SK-N-SH (cell line): ENCODE results near the gene AGAP1. TPM values are rescaled to one million over a fixed set of nuclear protein-coding genes. Genes with fewer than 3 reads are reported as not detected.

Experiments used
- CTCF ChIA-PET: fragments of 300-600, 350-600 bp; formaldehyde crosslinking; extraction: SDS; loops from one replicate; lab custom pipeline; 2021; lab: Yijun Ruan, JAX
- POLR2A ChIA-PET: fragments of 350-600 bp; sonication (Branson Sonifier 250); formaldehyde crosslinking; extraction: SDS; loops from one replicate; lab custom pipeline; 2020; ENCODE audit warnings: antibody characterized with exemption, inconsistent platforms; lab: Yijun Ruan, JAX
- DNase-seq: peaks from one replicate; pipeline ENCODE4 v3.0.0; 2012
- H2AFZ ChIP-seq: fragments of 200-600 bp; sonication (generic); 2 replicates; pipeline ENCODE4 v1.8.1; 2016; ENCODE audit warnings: antibody characterized with exemption, mild to moderate bottlenecking, low read depth
- H3F3A ChIP-seq: fragments of 200-600 bp; sonication (generic); replicated peaks from 2 replicates; pipeline ENCODE3; 2016; ENCODE audit warnings: antibody characterized with exemption, mild to moderate bottlenecking; ENCODE audit not compliant: insufficient read depth
- H3K27ac ChIP-seq, 2 experiments: fragments of 200-500 bp in 1 of 2; fragments of 200-600 bp in 1 of 2; sonication (Bioruptor generic) in 1 of 2; sonication (generic), shearing (Covaris generic) in 1 of 2; 2 replicates each; pipeline versions ENCODE4 v1.5.1 to v1.6.1; 2014 to 2016; ENCODE audit warnings: low read depth in 2 of 2, inconsistent platforms in 1 of 2, low read length in 1 of 2, mild to moderate bottlenecking in 1 of 2, mixed read lengths in 1 of 2
- H3K27me3 ChIP-seq: fragments of 200-600 bp; sonication (generic), shearing (Covaris generic); 2 replicates; pipeline ENCODE4 v1.6.1; 2016; ENCODE audit warnings: mixed run types; ENCODE audit not compliant: insufficient read depth
- H3K36me3 ChIP-seq, 2 experiments: fragments of 200-500 bp in 1 of 2; fragments of 200-600 bp in 1 of 2; sonication (Bioruptor generic) in 1 of 2; sonication (generic) in 1 of 2; replicated peaks in 1 of 2; 2 replicates each; pipeline versions ENCODE3 to v1.5.1; 2014 to 2016; ENCODE audit warnings: low read length in 1 of 2, mild to moderate bottlenecking in 1 of 2; ENCODE audit not compliant: insufficient read depth in 2 of 2, control insufficient read depth in 1 of 2
- H3K4me1 ChIP-seq, 2 experiments: fragments of 200-500 bp in 1 of 2; fragments of 200-600 bp in 1 of 2; sonication (Bioruptor generic) in 1 of 2; sonication (generic), shearing (Covaris generic) in 1 of 2; 2 replicates each; pipeline versions ENCODE4 v1.5.1 to v1.6.1; 2014 to 2016; ENCODE audit warnings: low read depth in 1 of 2, low read length in 1 of 2, mixed run types in 1 of 2; ENCODE audit not compliant: insufficient read depth in 2 of 2, control insufficient read depth in 1 of 2
- H3K4me2 ChIP-seq: fragments of 200-600 bp; sonication (generic), shearing (Covaris generic); 2 replicates; pipeline ENCODE4 v1.6.1; 2017; ENCODE audit warnings: mixed run types
- H3K4me3 ChIP-seq, 2 experiments: fragments of 200-500 bp in 1 of 2; fragments of 200-600 bp in 1 of 2; sonication (Bioruptor generic) in 1 of 2; sonication (generic), shearing (Covaris generic) in 1 of 2; 2 replicates each; pipeline versions ENCODE4 v1.5.1 to v1.8.1; 2014 to 2016; ENCODE audit warnings: low read depth in 2 of 2, inconsistent platforms in 1 of 2, low read length in 1 of 2, mild to moderate bottlenecking in 1 of 2, mixed read lengths in 1 of 2, moderate library complexity in 1 of 2
- H3K79me2 ChIP-seq: fragments of 200-600 bp; sonication (generic); 2 replicates; pipeline ENCODE4 v1.8.1; 2017; ENCODE audit warnings: mild to moderate bottlenecking; ENCODE audit not compliant: insufficient read depth
- H3K9ac ChIP-seq: fragments of 200-600 bp; sonication (generic); 2 replicates; pipeline ENCODE4 v1.6.1; 2017; ENCODE audit warnings: mixed run types
- H3K9me2 ChIP-seq: fragments of 200-600 bp; sonication (generic); 2 replicates; pipeline ENCODE4 v1.6.1; 2017; ENCODE audit warnings: mixed run types
- H3K9me3 ChIP-seq: fragments of 200-600 bp; sonication (generic); 2 replicates; pipeline ENCODE4 v1.6.1; 2017; ENCODE audit warnings: mixed run types, mild to moderate bottlenecking, moderate library complexity
- H4K20me1 ChIP-seq: fragments of 200-600 bp; sonication (generic); 2 replicates; pipeline ENCODE4 v1.6.1; 2017; ENCODE audit warnings: mild to moderate bottlenecking, mixed run types; ENCODE audit not compliant: insufficient read depth
- FOXM1 ChIP-seq: IDR thresholded peaks from 2 replicates; pipeline ENCODE4 v1.4.0; 2012; ENCODE audit warnings: low read depth, mild to moderate bottlenecking
- JUND ChIP-seq: IDR thresholded peaks from 2 replicates; pipeline ENCODE4 v1.4.0; 2012
- MAX ChIP-seq: IDR thresholded peaks from 2 replicates; pipeline ENCODE4 v1.4.0; 2012; ENCODE audit warnings: low read depth
- RAD21 ChIP-seq: IDR thresholded peaks from 2 replicates; pipeline ENCODE4 v1.6.1; 2012; ENCODE audit warnings: mild to moderate bottlenecking, low read length
- WGBS: methylation state at CpG from one replicate; pipeline ENCODE4 v1.1.6; 2017; ENCODE audit warnings: low lambda C conversion rate; 5-methylcytosine and 5-hydroxymethylcytosine counted together
- polyA plus RNA-seq, 3 experiments: library from polyadenylated mRNA; depleted of rRNA; stranded (reverse); fragments of >200 nt; gene quantifications; 2 replicates each; pipeline ENCODE4 v1.2.3, GENCODE V29; 2012
- TF ChIP-seq, protein P1 (sequence below): IDR thresholded peaks from 2 replicates; pipeline ENCODE4 v1.4.0; 2012; ENCODE audit warnings: low read depth, borderline replicate concordance

Gene AGAP1
- polyA plus RNA-seq, 1 of the 3 experiments (the other 2 are of a cell fraction): 8.8 TPM

DNA sequence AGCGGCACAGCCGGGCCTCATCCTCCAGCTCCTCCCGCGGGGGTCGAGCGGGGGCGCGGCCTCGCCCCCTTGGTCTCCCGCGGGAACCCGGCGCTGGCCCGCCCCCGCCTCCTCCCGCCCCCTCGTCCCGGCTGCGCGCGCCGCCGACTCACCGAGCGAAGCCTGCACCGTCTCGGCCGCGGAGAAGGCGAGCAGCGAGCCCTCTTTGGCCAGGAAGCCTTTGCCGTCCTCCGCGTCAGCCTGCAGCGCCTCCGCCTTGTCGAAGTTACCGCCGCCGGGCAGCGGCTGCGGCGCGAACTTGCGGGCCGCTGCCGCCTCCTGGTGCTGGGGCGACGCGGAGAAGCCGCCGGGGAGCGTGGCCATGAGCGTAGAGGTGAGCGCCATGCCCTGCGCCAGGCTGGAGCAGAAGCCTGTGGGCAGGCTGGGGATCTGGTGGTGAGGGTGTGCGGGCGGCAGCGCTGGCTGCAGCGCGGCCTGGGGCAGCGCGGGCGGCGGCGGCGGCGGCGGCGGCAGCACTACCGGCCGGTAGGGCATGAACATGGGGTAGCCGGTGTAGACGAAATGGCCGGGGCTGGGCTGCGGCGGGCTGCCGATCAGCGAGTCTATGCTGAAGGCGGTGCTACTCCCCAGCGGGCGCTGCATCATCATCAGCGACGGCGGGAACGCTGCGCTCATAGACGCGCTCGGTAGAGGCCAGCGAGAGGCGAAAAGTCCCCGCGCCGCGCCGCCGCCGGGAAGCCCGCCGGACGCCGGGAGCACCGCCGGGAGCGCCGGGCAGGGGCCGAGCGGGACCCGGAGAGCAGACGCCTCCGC lies 673.7 kb downstream of the AGAP1 start:
- no peaks in the 10 kb centered on the region for H3K36me3 ChIP-seq
- peak overlapping the region; percentile 81 for H3K4me2 ChIP-seq
- H3F3A ChIP-seq: no peaks in the 10 kb centered on the region
- no peak overlapping the region for H3K9ac ChIP-seq
- peaks cover 0 to 12% of the 10 kb centered on the region in 2 experiments; a peak in 2 of 4 replicates for H3K4me1 ChIP-seq
- no peak overlapping the region for H3K27ac ChIP-seq
- H3K79me2 ChIP-seq: no peaks in the 10 kb centered on the region
- DNase-seq: peak; percentile 72
- H3K9me3 ChIP-seq: no peaks in the 10 kb centered on the region
- H2AFZ ChIP-seq: no peak overlapping the region
- POLR2A ChIA-PET: no interaction called here
- H3K27me3 ChIP-seq: peaks cover 83% of the 10 kb centered on the region
- CTCF ChIA-PET: interaction anchor here (1.0 to 5.2 kb wide), 3 partner anchors 387 to 401 kb away, joined by 3 to 41 read pairs (median 28); no protein-coding TSS in a partner anchor
- 0% methylated on average over 8 of the region's 112 CpGs for WGBS
- TF ChIP-seq JUND (no peak), RAD21 (0 out of 2 replicates have a peak, but pooled peaks have one; percentile 15)
- H3K9me2 ChIP-seq: no peaks in the 10 kb centered on the region
- H4K20me1 ChIP-seq: no peaks in the 10 kb centered on the region
- peak overlapping the region; percentile 34 to 60 for H3K4me3 ChIP-seq

- Histone ChIP-seq H2AFZ (no peak within 1 kb of the TSS), H3K27ac (no peak within 1 kb of the TSS), H3K4me1 (peaks cover 0 to 12% of the 10 kb centered on the region in 2 experiments; a peak in 2 of 4 replicates), H3K9me2 (no peaks in the 10 kb centered on the region), H3K4me2 (peak within 1 kb of the TSS; percentile 81), H3K27me3 (peaks cover 92% of the 10 kb centered on the region), H3K79me2 (no peaks in the 10 kb centered on the region), H3K9ac (no peak within 1 kb of the TSS), H3F3A (no peaks in the 10 kb centered on the region), H3K4me3 (peak within 1 kb of the TSS; percentile 34 to 60), H3K9me3 (no peaks in the 10 kb centered on the region), H4K20me1 (no peaks in the 10 kb centered on the region), H3K36me3 (no peaks in the 10 kb centered on the region)
- peak; percentile 91 for DNase-seq
- WGBS: 10% methylated on average over 40 of the region's 105 CpGs
- ChIA-PET CTCF (interaction anchor here (1.0 to 5.2 kb wide), 4 partner anchors 9 to 402 kb away, joined by 3 to 43 read pairs (median 31); no protein-coding TSS in a partner anchor), POLR2A (interaction anchor here (1.2 kb wide), 1 partner anchor 10 kb away, joined by 3 read pairs; no protein-coding TSS in a partner anchor)
- TF ChIP-seq FOXM1 (no peak), MAX (peak; percentile 21; the same call in 1 of the 2 replicates)
- TF ChIP-seq, protein P1, sequence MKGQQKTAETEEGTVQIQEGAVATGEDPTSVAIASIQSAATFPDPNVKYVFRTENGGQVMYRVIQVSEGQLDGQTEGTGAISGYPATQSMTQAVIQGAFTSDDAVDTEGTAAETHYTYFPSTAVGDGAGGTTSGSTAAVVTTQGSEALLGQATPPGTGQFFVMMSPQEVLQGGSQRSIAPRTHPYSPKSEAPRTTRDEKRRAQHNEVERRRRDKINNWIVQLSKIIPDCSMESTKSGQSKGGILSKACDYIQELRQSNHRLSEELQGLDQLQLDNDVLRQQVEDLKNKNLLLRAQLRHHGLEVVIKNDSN: peak; percentile 91
Observed at GRCh38 chr2:236168110-236169080, 674.6 kb downstream of the AGAP1 start, which contains the start of gene GBX2. TSS of gene GBX2 (minus strand) at chr2:236168386. CDS start at chr2:236167971, 415 bp downstream.
